OCI-LY7 (cell line): Measurements from ENCODE around the gene ASMTL. TPM values are rescaled to one million over a fixed set of nuclear protein-coding genes. Genes with fewer than 3 reads are reported as not detected.

ENCODE experiments used
- BruUV-seq: library from RNA; stranded (reverse); fragments of 400-500 nt; replicated peaks from 2 replicates; lab custom pipeline; 2021; lab: Mats Ljungman, UMichigan
- CTCF ChIA-PET: fragments of 300-600 bp; sonication (Branson Sonifier 250); formaldehyde crosslinking; loops from one replicate; lab custom pipeline; 2022; ENCODE audit warnings: antibody characterized with exemption; ENCODE audit not compliant: unreplicated experiment; lab: Charles Lee
- POLR2A ChIA-PET: fragments of 300-600 bp; sonication (Branson Sonifier 250); formaldehyde crosslinking; loops from one replicate; lab custom pipeline; 2022; ENCODE audit warnings: antibody characterized with exemption; lab: Charles Lee
- DNase-seq: peaks from one replicate; pipeline ENCODE4 v3.0.0-alpha.2; 2015; ENCODE audit warnings: low spot score
- H2AFZ ChIP-seq: fragments of 200-600 bp; sonication (generic), shearing (Covaris generic); 2 replicates; pipeline ENCODE4 v1.6.1; 2014; ENCODE audit warnings: mild to moderate bottlenecking, antibody characterized with exemption, low read length, moderate library complexity
- H3K27ac ChIP-seq: fragments of 200-600 bp; sonication (generic); 2 replicates; pipeline ENCODE4 v1.5.1; 2014; ENCODE audit warnings: mixed run types, low read depth, mild to moderate bottlenecking, moderate library complexity, low read length, inconsistent platforms; ENCODE audit not compliant: poor library complexity, severe bottlenecking
- H3K36me3 ChIP-seq: fragments of 200-600 bp; sonication (generic); 2 replicates; pipeline ENCODE4 v1.6.1; 2014; ENCODE audit warnings: mild to moderate bottlenecking, antibody characterized with exemption, low read length, moderate library complexity, mixed read lengths; ENCODE audit not compliant: insufficient read depth
- H3K4me1 ChIP-seq: fragments of 200-600 bp; sonication (generic); 2 replicates; pipeline ENCODE4 v1.5.1; 2014; ENCODE audit warnings: mild to moderate bottlenecking, low read length; ENCODE audit not compliant: insufficient read depth, poor library complexity, severe bottlenecking
- H3K4me2 ChIP-seq: fragments of 200-600 bp; sonication (generic); 2 replicates; pipeline ENCODE4 v1.6.1; 2014; ENCODE audit warnings: mild to moderate bottlenecking, low read length
- H3K4me3 ChIP-seq: fragments of 200-600 bp; sonication (generic); 2 replicates; pipeline ENCODE4 v1.5.1; 2014; ENCODE audit warnings: mild to moderate bottlenecking, low read depth, low read length; ENCODE audit not compliant: poor library complexity, severe bottlenecking
- H3K79me2 ChIP-seq: fragments of 200-600 bp; sonication (generic); 2 replicates; pipeline ENCODE4 v1.6.1; 2016; ENCODE audit warnings: low read depth, mild to moderate bottlenecking, low read length, moderate library complexity, mixed read lengths; ENCODE audit not compliant: insufficient read depth
- H3K9me2 ChIP-seq: fragments of 200-600 bp; sonication (generic); 2 replicates; pipeline ENCODE4 v1.6.1; 2016; ENCODE audit warnings: mild to moderate bottlenecking, low read length, mixed read lengths; ENCODE audit not compliant: insufficient read depth
- H3K9me3 ChIP-seq: fragments of 200-600 bp; sonication (generic); 2 replicates; pipeline ENCODE4 v1.6.1; 2014; ENCODE audit warnings: mild to moderate bottlenecking, mixed run types, low read length, mixed read lengths
- H4K20me1 ChIP-seq: fragments of 200-600 bp; sonication (generic); 2 replicates; pipeline ENCODE4 v1.6.1; 2014; ENCODE audit warnings: mild to moderate bottlenecking, antibody characterized with exemption, low read length, moderate library complexity, mixed read lengths; ENCODE audit not compliant: insufficient read depth
- CTCF ChIP-seq: fragments of 200-600 bp; sonication (generic); conservative IDR thresholded peaks from 2 replicates; pipeline ENCODE4 v1.5.1; 2014; ENCODE audit warnings: mild to moderate bottlenecking, antibody characterized with exemption, low read length, moderate library complexity, mixed read lengths
- EZH2phosphoT487 ChIP-seq: fragments of 200-600 bp; sonication (generic); IDR thresholded peaks from 2 replicates; pipeline ENCODE4 v1.6.1; 2018; ENCODE audit warnings: low read depth, borderline replicate concordance, mild to moderate bottlenecking, mixed run types, antibody characterized with exemption, low read length, moderate library complexity, mixed read lengths
- intact Hi-C: fragments of 100-400 bp; cut with micrococcal nuclease; formaldehyde crosslinking; loops from one replicate; pipeline ENCODE4 v1.10.0; 2022; ENCODE audit not compliant: unreplicated experiment
- total RNA-seq, 2 experiments: library from RNA; depleted of rRNA in 1 of 2; stranded (reverse); fragments of >200 nt in 1 of 2; shearing (Covaris generic) in 1 of 2; gene quantifications; 2 replicates each; pipeline ENCODE4 v1.2.3, GENCODE V29; 2014 to 2022

ASMTL gene
- total RNA-seq, 2 experiments from 2014 or later, result 17.2 to 37.0 TPM

- no peak for TF ChIP-seq CTCF
- no peak for TF ChIP-seq EZH2phosphoT487
- H4K20me1 ChIP-seq, result no peaks in the 10 kb centered on the region
- H3K4me1 ChIP-seq, result peaks cover 29% of the 10 kb centered on the region
- H3K9me2 ChIP-seq, result no peaks in the 10 kb centered on the region
- H3K4me3 ChIP-seq, result peak overlapping the region; percentile 96
- intact Hi-C loops, result loop anchor here (5.0 to 10.0 kb wide), 3 partner anchors 41 to 1156 kb away; no protein-coding TSS in a partner anchor
- BruUV-seq, result no TSS peak
- DNase-seq, result no peak
- no peak overlapping the region for H3K27ac ChIP-seq
- CTCF ChIA-PET, result no interaction called here
- H3K79me2 ChIP-seq, result peaks cover 47% of the 10 kb centered on the region
- H3K4me2 ChIP-seq, result peak overlapping the region; percentile 76
- H3K36me3 ChIP-seq, result peaks cover 30% of the 10 kb centered on the region
- H2AFZ ChIP-seq, result no peak overlapping the region
- POLR2A ChIA-PET, result no interaction called here
- H3K9me3 ChIP-seq, result peaks cover 14% of the 10 kb centered on the region
These were observed 1.5 kb downstream of the ASMTL start for GRCh38 chrX:1451251-1451660.

GRCh38 chrX:1450361-1451161 is 2.1 kb downstream of the ASMTL start:
- POLR2A ChIA-PET, result no interaction called here
- H3K79me2 ChIP-seq, result peaks cover 47% of the 10 kb centered on the region
- DNase-seq, result no peak

More at GRCh38 chrX:1450361-1451161, 2.1 kb downstream of the ASMTL start:
- intact Hi-C loops, result loop anchor here (5.0 to 10.0 kb wide), 3 partner anchors 42 to 1157 kb away; no protein-coding TSS in a partner anchor
- peak overlapping the region; percentile 96 for H3K4me3 ChIP-seq
- peaks cover 14% of the 10 kb centered on the region for H3K9me3 ChIP-seq
- no peak overlapping the region for H3K27ac ChIP-seq
- CTCF ChIA-PET, result no interaction called here
- H3K36me3 ChIP-seq, result peaks cover 30% of the 10 kb centered on the region
- H4K20me1 ChIP-seq, result no peaks in the 10 kb centered on the region
- no peak for TF ChIP-seq CTCF
- TF ChIP-seq EZH2phosphoT487, result no peak
- peaks cover 22% of the 10 kb centered on the region for H3K4me1 ChIP-seq
- no peak overlapping the region for H2AFZ ChIP-seq
- H3K9me2 ChIP-seq, result no peaks in the 10 kb centered on the region
- BruUV-seq, result no TSS peak
- peak overlapping the region; percentile 76 for H3K4me2 ChIP-seq
